Measurements from ENCODE around the gene STIL. TPM values are rescaled to one million over a fixed set of nuclear protein-coding genes. Genes with fewer than 3 reads are reported as not detected.

The STIL gene
- total and polyA plus RNA-seq, 2 donors (not counting 3 experiments of a cell fraction or from before 2014, with no cell fraction given): 10.3 to 28.1 TPM

DNA sequence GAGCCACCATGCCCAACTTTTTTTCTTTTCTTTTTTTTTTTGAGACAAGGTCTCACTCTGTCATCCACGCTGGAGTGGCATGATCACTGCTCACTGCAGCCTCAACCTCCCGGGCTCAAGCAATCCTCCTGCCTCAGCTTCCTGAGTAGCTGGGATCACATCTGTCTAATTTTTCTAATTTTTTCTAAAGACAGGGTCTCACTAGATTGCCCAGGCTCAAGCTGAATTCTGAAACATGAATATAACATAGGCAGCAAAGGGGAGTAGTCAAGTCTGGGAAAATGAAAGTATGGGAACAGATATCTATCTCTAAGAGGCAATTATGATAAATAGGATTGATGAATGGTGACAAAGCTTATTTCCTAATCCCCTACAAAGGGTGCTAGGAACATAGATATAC is 12.3 kb upstream of the STIL start:
- no peak overlapping the region for H3K4me2 ChIP-seq (ENCODE audit: insufficient read depth, low read length)
- no peaks in the 10 kb centered on the region for H3K79me2 ChIP-seq (ENCODE audit: control insufficient read depth, insufficient read depth, low read length)
- no peaks in the 10 kb centered on the region for H3K27me3 ChIP-seq (ENCODE audit: control insufficient read depth in 2 of 2, insufficient read depth in 2 of 2, low read length in 2 of 2)
- no peak overlapping the region for H3K27ac ChIP-seq (ENCODE audit: insufficient read depth, low read depth, low read length)
- no peak overlapping the region for H2AFZ ChIP-seq (ENCODE audit: low read depth, low read length)
- FAIRE-seq: no peak
- no peak overlapping the region for H3K9ac ChIP-seq (replicated peaks; ENCODE audit: extremely low read depth, insufficient read depth, low read length)
- H3K36me3 ChIP-seq (ENCODE audit: control insufficient read depth in 2 of 2, extremely low read depth in 1 of 2, insufficient read depth in 2 of 2, low read length in 2 of 2): no peaks in the 10 kb centered on the region
- no peaks in the 10 kb centered on the region for H3K4me1 ChIP-seq (ENCODE audit: control insufficient read depth, extremely low read depth, insufficient read depth, low read length)
- BruUV-seq (replicated peaks): no TSS peak
- H4K20me1 ChIP-seq (replicated peaks; ENCODE audit: control insufficient read depth, extremely low read depth, insufficient read depth, low read length): no peaks in the 10 kb centered on the region
- no peak overlapping the region for H3K4me3 ChIP-seq (replicated peaks in 1 of 3; ENCODE audit: insufficient read depth in 1 of 3, low read depth in 1 of 3, low read length in 3 of 3)
- ChIA-PET CTCF (interaction anchor here (3.0 kb wide), 1 partner anchor 7 kb away, joined by 22 read pairs; the partner anchor contains the start of gene CMPK1), POLR2A (no interaction called here)
- no peaks in the 10 kb centered on the region for H3K9me1 ChIP-seq (replicated peaks; ENCODE audit: control insufficient read depth, extremely low read depth, insufficient read depth, low read length)
- H3K9me3 ChIP-seq (replicated peaks; ENCODE audit: control insufficient read depth, insufficient read depth, low read length): no peaks in the 10 kb centered on the region
- TF ChIP-seq EZH2 (IDR thresholded peaks at IDR 0.05; ENCODE audit: borderline replicate concordance, low read depth, low read length, severe bottlenecking) (no peak), JUN (IDR thresholded peaks at IDR 0.05; ENCODE audit: borderline replicate concordance, insufficient read depth, insufficient read length, low read depth) (no peak), POLR2AphosphoS5 (IDR thresholded peaks at IDR 0.05; ENCODE audit: insufficient read depth, low read depth, low read length) (no peak), GATA2 (IDR thresholded peaks at IDR 0.05; ENCODE audit: insufficient read depth, insufficient read length, low read depth, low read length) (no peak), MAX (IDR thresholded peaks at IDR 0.05; ENCODE audit: insufficient read depth, insufficient read length) (no peak), FOS (IDR thresholded peaks at IDR 0.05; ENCODE audit: borderline replicate concordance, insufficient read depth, low read length) (no peak), POLR2A (IDR thresholded peaks at IDR 0.05; ENCODE audit: low read depth, low read length) (no peak), CTCF (IDR thresholded peaks at IDR 0.05; ENCODE audit: extremely low read depth in 1 of 2, insufficient read depth in 1 of 2, low read depth in 1 of 2, low read length in 2 of 2) (no peak)
- dilution Hi-C loops (cut with MboI; ENCODE audit: extremely low pct_ligation_motif_present, low sequenced_read_pairs) (no loop called here), intact Hi-C loops (cut with micrococcal nuclease) (no loop called here)
- no peak for DNase-seq (ENCODE audit: low read depth, low spot score)
